Measurements from ENCODE around the gene BRD3. TPM values are rescaled to one million over a fixed set of nuclear protein-coding genes. Genes with fewer than 3 reads are reported as not detected.

Gene BRD3
- total and polyA plus RNA-seq, 2 of the 8 experiments (the other 6 are each of a cell fraction or from before 2014, with no cell fraction given) = 31.0 to 82.7 TPM

DNA sequence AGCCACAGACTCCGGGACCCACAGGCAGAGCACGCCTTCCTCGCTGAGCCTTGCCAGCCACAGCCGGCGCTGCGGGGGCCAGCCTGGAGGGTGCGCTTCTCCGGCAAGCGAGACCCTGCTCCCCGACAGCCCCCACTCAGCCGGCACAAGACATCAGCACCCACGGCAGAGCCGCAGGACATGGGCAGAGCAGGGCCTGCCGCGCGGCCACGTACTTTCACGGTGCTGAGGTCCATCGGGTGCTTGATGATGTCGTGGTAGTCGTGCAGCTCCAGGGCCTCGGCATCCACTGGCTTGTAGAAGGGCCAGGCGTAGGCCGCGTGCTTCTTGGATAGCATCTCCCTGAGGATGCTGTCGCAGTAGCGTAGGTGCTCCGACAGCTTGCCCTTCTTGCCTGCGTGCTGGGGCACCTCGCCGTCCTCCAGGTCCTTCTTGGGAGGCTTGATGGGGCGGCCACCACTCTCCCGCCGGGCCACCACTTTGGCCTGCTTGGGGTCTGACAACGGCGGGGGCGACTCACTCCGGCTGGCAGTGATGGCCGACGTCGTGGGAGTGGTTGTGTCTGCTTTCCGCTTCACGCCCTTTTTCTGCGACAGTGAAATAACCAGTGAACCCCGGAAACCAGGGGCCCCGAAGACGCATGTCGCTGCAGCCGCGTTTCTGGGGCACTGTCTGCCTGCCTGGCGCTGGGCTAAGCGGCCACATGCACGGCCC is 19.8 kb downstream of the BRD3 start (continued):
- TF ChIP-seq EP300 (IDR thresholded peaks at IDR 0.05; ENCODE audit: borderline replicate concordance in 1 of 2, low read depth in 2 of 2, low read length in 2 of 2) (no peak), RBBP5 (IDR thresholded peaks at IDR 0.05; ENCODE audit: borderline replicate concordance, low read depth, low read length) (no peak), BRCA1 (IDR thresholded peaks at IDR 0.05; ENCODE audit: low read depth, low read length) (no peak), CBX5 (IDR thresholded peaks at IDR 0.05; ENCODE audit: low read depth, low read length) (no peak), ZNF274 (IDR thresholded peaks at IDR 0.05; ENCODE audit: borderline replicate concordance, extremely low read depth, low read length) (no peak), RXRA (IDR thresholded peaks at IDR 0.05; ENCODE audit: insufficient read depth, low read depth, low read length) (no peak), TAF1 (IDR thresholded peaks at IDR 0.05; ENCODE audit: low read depth, low read length) (no peak)
